B cell (primary cell): ENCODE measurements around the gene TCF12. TPM values are rescaled to one million over a fixed set of nuclear protein-coding genes. Genes with fewer than 3 reads are reported as not detected.

Experiments used
- ATAC-seq: fragments of 200-7000 bp; cut with Tn5 transposase; one replicate; pipeline ENCODE4 v1.10.0; 2021; ENCODE audit warnings: low read depth, mild to moderate bottlenecking, moderate number of reproducible peaks, moderate library complexity
- CTCF ChIA-PET: fragments of 350-600 bp; sonication (Branson Sonifier 250); formaldehyde crosslinking; loops from one replicate; lab custom pipeline; 2021; ENCODE audit warnings: antibody characterized with exemption, inconsistent platforms; lab: Charles Lee
- POLR2A ChIA-PET: fragments of 350-600 bp; sonication (Branson Sonifier 250); formaldehyde crosslinking; loops from one replicate; lab custom pipeline; 2021; ENCODE audit warnings: antibody characterized with exemption; lab: Charles Lee
- DNase-seq: peaks from one replicate; pipeline ENCODE4 v3.0.0; 2013
- H2AFZ ChIP-seq: 2 replicates; pipeline ENCODE4 v1.6.1; 2012; ENCODE audit warnings: mild to moderate bottlenecking, low read depth, low read length; ENCODE audit not compliant: insufficient read depth, poor library complexity, severe bottlenecking
- H3K27ac ChIP-seq, 2 donors: 1 replicate in 1 of 2; 2 replicates in 1 of 2; pipeline ENCODE4 v1.5.1; 2012 to 2013; ENCODE audit warnings: low read length in 2 of 2, mild to moderate bottlenecking in 2 of 2, moderate library complexity in 1 of 2
- H3K27me3 ChIP-seq, 4 experiments: fragments of 200-600 bp in 1 of 4; sonication (generic) in 1 of 4; replicated peaks in 1 of 4; 1 replicate in 2 of 4; 2 replicates in 2 of 4; pipeline versions ENCODE4 v1.6.1 to v1.7.0; 2013 to 2016; ENCODE audit warnings: low read length in 3 of 4, mild to moderate bottlenecking in 2 of 4, mixed read lengths in 1 of 4, moderate library complexity in 1 of 4; ENCODE audit not compliant: insufficient read depth in 4 of 4, control insufficient read depth in 3 of 4; ENCODE audit errors: control extremely low read depth in 1 of 4
- H3K36me3 ChIP-seq, 2 experiments: replicated peaks in 1 of 2; 1 replicate in 1 of 2; 2 replicates in 1 of 2; pipeline versions ENCODE4 v1.6.1 to v1.7.1; 2013; ENCODE audit warnings: low read length in 1 of 2; ENCODE audit not compliant: insufficient read depth in 2 of 2, control insufficient read depth in 1 of 2; ENCODE audit errors: control extremely low read depth in 1 of 2, extremely low read depth in 1 of 2
- H3K4me1 ChIP-seq, 2 donors: fragments of 200-600 bp in 1 of 2; sonication (generic) in 1 of 2; 1 replicate in 1 of 2; 2 replicates in 1 of 2; pipeline versions ENCODE4 v1.5.1 to v1.6.1; 2013 to 2017; ENCODE audit warnings: low read length in 2 of 2; ENCODE audit not compliant: control insufficient read depth in 2 of 2, insufficient read depth in 2 of 2
- H3K4me2 ChIP-seq: replicated peaks from 2 replicates; pipeline ENCODE3; 2012; ENCODE audit warnings: mild to moderate bottlenecking, low read depth, low read length; ENCODE audit not compliant: poor library complexity, severe bottlenecking
- H3K4me3 ChIP-seq, 5 experiments: fragments of 200-600 bp in 1 of 5; sonication (generic) in 1 of 5; 1 replicate in 3 of 5; 2 replicates in 2 of 5; pipeline versions ENCODE4 v1.5.1 to v1.7.0; 2011 to 2016; ENCODE audit warnings: low read length in 4 of 5, mild to moderate bottlenecking in 4 of 5, low read depth in 2 of 5, control low read depth in 1 of 5, moderate library complexity in 1 of 5; ENCODE audit not compliant: insufficient read depth in 1 of 5; ENCODE audit errors: control extremely low read depth in 1 of 5, extremely low read depth in 1 of 5
- H3K79me2 ChIP-seq: fragments of 200-600 bp; sonication (generic); one replicate; pipeline ENCODE4 v1.6.0; 2016; ENCODE audit warnings: low read length; ENCODE audit not compliant: control insufficient read depth, insufficient read depth
- H3K9ac ChIP-seq: fragments of 200-600 bp; sonication (generic); 2 replicates; pipeline ENCODE4 v1.6.1; 2017; ENCODE audit warnings: mild to moderate bottlenecking, low read length, moderate library complexity
- H3K9me3 ChIP-seq, 3 donors: one replicate each; pipeline versions ENCODE4 v1.6.1 to v1.7.1; 2013; ENCODE audit warnings: low read length in 2 of 3; ENCODE audit not compliant: control insufficient read depth in 2 of 3, insufficient read depth in 1 of 3; ENCODE audit errors: control extremely low read depth in 1 of 3
- H4K20me1 ChIP-seq: 2 replicates; pipeline ENCODE4 v1.6.0; 2012; ENCODE audit warnings: mild to moderate bottlenecking, low read length; ENCODE audit not compliant: insufficient read depth, control insufficient read depth, poor library complexity, severe bottlenecking
- H3K27ac Mint-ChIP-seq: one replicate; pipeline ENCODE4 v1.8.0; 2021; ENCODE audit warnings: mixed read lengths
- H3K27me3 Mint-ChIP-seq: one replicate; pipeline ENCODE4 v1.8.0; 2021; ENCODE audit warnings: mixed read lengths
- H3K4me1 Mint-ChIP-seq: one replicate; pipeline ENCODE4 v1.8.0; 2021; ENCODE audit warnings: mixed read lengths
- H3K4me3 Mint-ChIP-seq: one replicate; pipeline ENCODE4 v1.8.0; 2021; ENCODE audit warnings: mixed read lengths
- H3K9me3 Mint-ChIP-seq: one replicate; pipeline ENCODE4 v1.8.0; 2022; ENCODE audit warnings: mixed read lengths; ENCODE audit not compliant: insufficient read depth
- CTCF ChIP-seq: fragments of 200-600 bp; IDR thresholded peaks from one replicate; pipeline ENCODE4 v1.8.0; 2022; ENCODE audit warnings: antibody characterized with exemption, mild to moderate bottlenecking
- EZH2 ChIP-seq: IDR thresholded peaks from 2 replicates; pipeline ENCODE4 v1.6.1; 2012; ENCODE audit warnings: borderline replicate concordance, low read depth, mild to moderate bottlenecking, moderate library complexity, low read length; ENCODE audit not compliant: insufficient read depth, poor library complexity, severe bottlenecking
- WGBS: methylation state at CpG from one replicate; pipeline ENCODE4 v1.1.5; 2013; ENCODE audit warnings: missing lambda C conversion rate; ENCODE audit not compliant: insufficient coverage; 5-methylcytosine and 5-hydroxymethylcytosine counted together
- intact Hi-C: fragments of 100-400 bp; cut with micrococcal nuclease; formaldehyde crosslinking; loops from one replicate; pipeline ENCODE4 v1.10.0; 2022
- polyA plus RNA-seq: library from polyadenylated mRNA; depleted of rRNA; stranded (reverse); fragments of >200 nt; gene quantifications from 2 replicates; pipeline ENCODE4 v1.2.3, GENCODE V29; 2012
- total RNA-seq, 2 donors: library from RNA; stranded (reverse); fragments of 120-200 nt in 1 of 2; gene quantifications; 1 replicate in 1 of 2; 2 replicates in 1 of 2; pipeline versions ENCODE4 v1.2.3 to v1.2.4, GENCODE V29; 2013 to 2022

TCF12 gene
- total and polyA plus RNA-seq, 2 donors (not counting 1 experiment from before 2014, with no cell fraction given), result 27.1 to 131 TPM

GRCh38 chr15:56944485-56944884 lies 26.0 kb downstream of the TCF12 start:
- peaks cover 23% of the 10 kb centered on the region for H4K20me1 ChIP-seq
- CTCF ChIA-PET, result no interaction called here
- no peak overlapping the region for H3K4me3 ChIP-seq
- Mint-ChIP-seq H3K27me3 (no peaks in the 10 kb centered on the region), H3K4me3 (no peak overlapping the region), H3K9me3 (no peaks in the 10 kb centered on the region), H3K27ac (no peak overlapping the region), H3K4me1 (peaks cover 33% of the 10 kb centered on the region)
- no peaks in the 10 kb centered on the region for H3K4me1 ChIP-seq
- no peak overlapping the region for H2AFZ ChIP-seq
- peaks cover 5 to 7% of the 10 kb centered on the region in 2 experiments for H3K36me3 ChIP-seq
- H3K9ac ChIP-seq, result no peak overlapping the region
- POLR2A ChIA-PET, result no interaction called here
- TF ChIP-seq CTCF (no peak), EZH2 (no peak)
- intact Hi-C loops, result no loop called here
- no peak overlapping the region for H3K4me2 ChIP-seq
- no CpG with 5 or more reads among the region's 1 CpG for WGBS
- H3K27ac ChIP-seq, result no peak overlapping the region
- H3K79me2 ChIP-seq, result peaks cover 69% of the 10 kb centered on the region
- ATAC-seq (no peak), DNase-seq (no peak)
- H3K9me3 ChIP-seq, result peaks cover 0 to 5% (median 3%) of the 10 kb centered on the region in 3 donors
- no peaks in the 10 kb centered on the region for H3K27me3 ChIP-seq

- Mint-ChIP-seq H3K27ac (no peak overlapping the region), H3K4me1 (peaks cover 36% of the 10 kb centered on the region), H3K27me3 (no peaks in the 10 kb centered on the region), H3K9me3 (no peaks in the 10 kb centered on the region), H3K4me3 (no peak overlapping the region)
- Histone ChIP-seq H3K27ac (no peak overlapping the region), H3K4me3 (no peak overlapping the region), H4K20me1 (peaks cover 14% of the 10 kb centered on the region), H3K4me2 (no peak overlapping the region), H3K27me3 (no peaks in the 10 kb centered on the region), H3K9ac (no peak overlapping the region), H3K9me3 (peaks cover 0 to 5% (median 3%) of the 10 kb centered on the region in 3 donors), H3K4me1 (peaks cover 4% of the 10 kb centered on the region in 2 donors), H3K36me3 (peaks cover 5 to 7% of the 10 kb centered on the region in 2 experiments), H2AFZ (no peak overlapping the region), H3K79me2 (peaks cover 65% of the 10 kb centered on the region)
- no peak for TF ChIP-seq EZH2
- no peak for TF ChIP-seq CTCF
- intact Hi-C loops, result no loop called here
- ATAC-seq (no peak), DNase-seq (no peak)
- ChIA-PET POLR2A (no interaction called here), CTCF (no interaction called here)
- WGBS, result no CpG with 5 or more reads among the region's 3 CpGs
These were observed 27.7 kb downstream of the TCF12 start for GRCh38 chr15:56946150-56946549.
